Measurements from ENCODE around the gene RPLP2.
A peak's percentile ranks its signal among the peaks of the same experiment; 100 is the strongest.

RPLP2 gene

DNA sequence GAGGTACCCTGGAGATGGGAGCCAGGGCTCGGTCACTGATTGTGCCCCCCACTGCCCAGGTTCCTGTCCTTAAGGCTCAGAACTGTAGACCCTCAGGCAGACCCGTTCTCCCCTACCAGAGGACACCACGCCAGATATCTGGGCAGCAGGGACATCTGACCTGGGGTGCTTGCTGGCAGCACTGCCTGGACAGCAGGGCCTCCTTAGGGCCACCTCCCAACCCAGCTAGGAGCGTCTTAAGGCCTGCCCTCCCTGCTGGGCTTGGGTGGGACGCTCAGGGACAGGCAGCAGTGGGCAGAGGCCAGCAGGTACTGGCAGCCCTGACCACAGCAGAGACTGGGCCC, 29.5 kb downstream of the RPLP2 start:
- DNase-seq, result no peak

DNA sequence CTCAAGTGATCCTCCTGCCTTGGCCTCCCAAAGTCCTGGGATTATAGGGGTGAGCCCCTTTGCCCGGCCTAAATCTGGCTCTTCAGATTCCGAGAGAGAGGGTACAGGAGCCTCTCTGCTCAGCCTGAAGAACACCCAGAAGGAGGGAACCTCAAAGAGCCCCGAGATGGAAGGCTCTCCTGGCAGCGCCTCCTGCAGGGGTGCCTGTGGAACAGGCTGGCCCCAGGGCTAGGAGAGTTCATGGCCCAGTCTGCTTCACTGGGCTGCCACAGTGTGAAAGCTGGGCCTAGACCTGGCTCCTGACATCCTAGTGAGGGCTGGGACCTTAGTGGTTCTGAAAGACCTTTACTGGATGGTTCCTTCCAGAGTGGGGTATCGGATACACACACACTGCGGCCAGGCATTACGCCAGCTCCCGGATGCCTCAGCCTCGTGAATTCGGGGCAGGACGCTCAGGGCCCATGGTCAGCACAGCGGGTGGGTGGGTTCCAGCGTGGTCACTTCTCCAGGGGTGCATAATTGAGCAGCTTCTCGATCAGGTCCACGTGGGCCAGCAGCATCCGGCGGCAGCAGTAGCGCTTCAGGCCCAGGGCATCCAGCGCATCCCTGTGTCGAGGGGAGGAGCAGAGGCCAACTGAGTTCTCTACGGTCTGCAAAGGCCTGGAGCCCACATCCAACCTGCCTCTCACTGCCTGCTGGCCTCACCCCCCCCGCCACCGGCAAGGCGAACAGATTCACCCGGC, 30.3 kb downstream of the RPLP2 start:
- DNase-seq, result no peak

DNA sequence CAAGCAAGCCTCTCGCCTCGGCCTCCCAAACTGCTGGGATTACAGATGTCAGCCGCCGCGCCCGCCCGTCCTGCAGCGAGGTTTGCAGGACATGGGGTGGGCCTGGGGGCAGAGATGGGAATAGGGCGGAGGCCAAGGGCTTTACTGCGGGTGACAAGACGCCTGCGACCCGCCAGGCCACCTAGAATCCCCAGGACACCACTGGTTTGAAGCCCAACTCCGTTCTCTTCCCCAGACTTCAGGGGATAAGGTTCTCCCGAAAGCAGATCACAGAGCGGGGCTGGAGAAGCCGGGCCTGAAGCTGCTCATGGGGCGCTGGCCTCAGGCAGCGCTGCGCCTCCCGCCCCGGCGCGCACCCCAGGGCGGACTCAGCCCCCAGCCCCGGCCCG, 32.2 kb downstream of the RPLP2 start:
- no peak for DNase-seq

DNA sequence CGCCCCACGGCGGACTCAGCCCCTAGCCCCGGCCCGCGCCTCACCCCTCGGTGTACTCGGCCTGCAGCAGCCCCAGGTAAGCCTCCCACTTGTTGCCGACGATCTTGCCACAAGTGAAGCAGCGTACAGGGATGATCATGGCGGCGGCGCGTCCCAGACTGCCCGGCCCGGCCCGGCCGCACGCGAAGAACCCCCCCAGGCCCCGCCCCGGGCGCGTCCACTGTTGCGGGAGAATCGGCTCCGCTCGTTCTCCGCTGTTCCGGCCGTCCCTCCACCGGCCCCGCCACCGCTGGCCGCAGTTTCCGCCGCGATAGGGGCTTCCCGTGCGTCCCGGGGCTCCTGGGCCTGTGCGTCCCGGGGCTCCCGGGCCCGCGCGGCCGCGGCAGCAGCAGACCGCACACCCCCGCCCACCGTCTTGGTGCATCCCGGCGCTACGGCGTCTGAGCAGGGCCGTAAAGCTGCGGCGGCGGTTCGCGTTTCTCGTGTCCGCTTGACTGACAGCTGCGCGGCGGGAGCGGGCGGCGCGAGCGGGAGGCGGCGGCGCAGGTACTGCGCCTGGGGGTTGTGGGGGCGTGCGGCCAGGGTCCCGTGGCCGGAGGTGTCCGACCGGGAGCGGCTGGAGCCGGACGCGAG, 32.7 kb downstream of the RPLP2 start, which contains the start of the genes POLR2L and TSPAN4:
Gene POLR2L, minus strand, starts transcription at position 160 of the 633 bp plus-strand sequence. Its CDS starts 21 bp downstream, at position 139.
Gene TSPAN4, plus strand, starts transcription at position 483 of the 633 bp plus-strand sequence. CDS start 7,453 bp downstream, outside the sequence.
- DNase-seq, result peak; percentile 80 to 87 (median 84)

DNA sequence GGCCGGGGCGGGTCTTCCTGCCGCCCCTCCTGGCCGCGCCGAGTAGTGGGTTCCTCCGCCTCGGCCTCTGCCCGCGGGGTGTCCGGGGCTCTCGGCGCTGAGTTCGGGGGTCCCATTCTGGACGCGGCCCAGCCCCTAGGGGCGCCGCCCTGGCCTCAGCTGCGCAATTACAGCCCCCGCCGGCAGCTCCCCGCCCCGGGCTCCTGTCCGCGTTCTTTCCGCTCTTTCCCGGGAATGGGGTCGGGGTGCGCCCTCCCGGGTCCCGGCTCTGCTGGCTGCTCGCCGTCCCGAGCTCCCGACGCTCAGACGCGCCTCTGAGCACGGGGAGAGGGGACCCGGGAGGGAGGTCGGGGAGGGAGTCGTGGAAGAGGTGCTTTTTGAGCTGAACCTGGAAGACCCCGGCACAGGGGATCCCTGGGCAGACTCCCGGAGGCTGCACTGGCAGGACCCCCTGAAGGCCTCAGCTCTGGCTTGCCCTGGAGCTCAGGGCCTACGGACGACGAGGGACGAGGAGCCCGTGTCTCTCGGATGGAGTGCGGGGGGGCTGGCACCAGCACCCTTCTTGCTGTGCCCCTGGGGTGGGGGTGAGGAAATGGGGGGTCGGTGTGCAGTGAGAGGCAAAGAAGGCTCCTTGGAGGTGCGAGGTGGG, 33.4 kb downstream of the RPLP2 start:
- no peak for DNase-seq

DNA sequence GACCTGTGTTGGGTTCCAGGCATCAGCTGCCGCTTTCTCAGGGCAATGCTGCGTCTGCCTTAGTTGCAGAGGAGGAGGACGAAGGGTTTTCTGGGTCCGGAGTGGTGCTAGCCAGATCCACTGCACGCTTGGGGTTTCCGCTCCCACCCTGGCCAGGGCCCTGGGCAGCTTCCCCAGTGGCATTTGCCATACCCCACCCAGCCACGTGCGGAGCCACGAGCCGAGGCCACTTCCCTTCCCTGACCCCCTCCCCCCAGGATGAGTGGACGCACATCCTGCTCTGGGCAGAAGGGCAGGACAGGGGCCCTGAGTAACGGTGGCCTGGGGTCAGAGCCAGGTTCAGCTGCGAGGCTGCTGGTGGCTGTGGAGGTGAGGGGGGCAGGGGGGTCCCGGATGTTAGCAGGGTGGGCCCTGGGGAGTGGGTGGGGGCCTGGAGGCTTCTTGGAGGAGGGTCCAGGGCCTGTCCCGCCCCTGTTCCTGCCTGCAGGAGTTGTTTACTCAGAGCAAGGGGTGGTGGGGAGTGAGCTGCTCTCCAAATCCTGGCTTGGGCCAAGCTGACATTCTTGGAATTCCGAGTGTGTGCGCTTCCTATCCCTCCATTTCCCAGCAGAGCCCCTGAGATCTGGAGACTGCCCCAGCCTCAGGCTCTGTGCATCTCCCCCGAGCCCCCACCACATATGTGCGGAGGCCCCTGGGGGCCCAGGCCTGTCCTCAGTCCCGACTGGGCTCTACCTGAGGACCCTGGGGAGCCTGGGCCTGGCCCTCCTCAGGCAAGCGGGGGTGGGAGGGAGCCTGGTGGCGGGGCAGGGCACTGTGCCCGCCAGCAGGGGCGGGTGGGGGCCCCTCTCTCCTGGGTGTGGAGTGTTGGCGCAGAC, 34.3 kb downstream of the RPLP2 start:
- no peak for DNase-seq

DNA sequence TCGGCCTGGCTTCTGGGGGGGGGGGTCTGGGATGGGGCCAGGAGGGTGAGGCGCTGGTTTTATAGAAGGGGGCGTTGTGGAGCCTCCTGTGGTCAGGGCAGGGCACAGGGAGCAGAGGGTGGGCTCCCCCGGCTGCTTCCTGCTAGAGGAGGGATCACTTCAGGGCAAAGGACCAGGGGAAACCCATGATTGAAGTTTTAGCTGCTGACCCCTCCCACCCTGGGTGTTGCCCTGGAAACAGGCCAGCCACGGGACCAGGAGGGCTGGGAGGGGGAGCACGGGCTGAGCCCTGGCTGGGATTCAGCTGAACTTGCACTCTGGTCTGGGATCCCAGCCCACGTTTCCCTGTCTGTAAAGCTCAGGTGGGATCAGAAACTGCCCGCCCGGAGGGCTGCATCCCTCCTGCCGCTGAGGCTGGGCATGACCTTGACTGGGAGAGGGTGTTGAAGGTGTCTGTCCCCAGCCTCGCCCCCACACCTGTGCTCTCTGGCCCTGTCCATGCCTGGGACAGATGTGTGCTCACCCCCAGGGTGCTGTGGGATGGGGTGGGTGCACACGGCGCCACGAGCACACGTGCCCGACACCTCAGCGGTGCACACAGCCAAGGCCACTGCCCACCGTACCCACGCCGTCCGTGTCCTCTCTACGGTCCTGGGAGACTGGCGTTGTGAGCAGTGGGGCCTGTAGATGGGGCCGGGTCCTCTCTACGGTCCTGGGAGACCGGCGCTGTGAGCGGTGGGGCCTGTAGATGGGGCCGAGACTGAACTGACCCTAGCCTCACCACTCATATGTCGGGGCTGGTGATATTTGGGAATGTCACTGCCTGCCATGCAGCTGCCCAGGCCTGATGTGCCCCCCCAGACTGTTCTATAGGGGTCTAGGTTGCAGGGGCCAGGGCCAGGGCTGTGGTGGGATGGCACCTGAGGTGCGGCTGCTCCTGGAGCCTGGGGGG, 35.2 kb downstream of the RPLP2 start:
- no peak for DNase-seq

DNA sequence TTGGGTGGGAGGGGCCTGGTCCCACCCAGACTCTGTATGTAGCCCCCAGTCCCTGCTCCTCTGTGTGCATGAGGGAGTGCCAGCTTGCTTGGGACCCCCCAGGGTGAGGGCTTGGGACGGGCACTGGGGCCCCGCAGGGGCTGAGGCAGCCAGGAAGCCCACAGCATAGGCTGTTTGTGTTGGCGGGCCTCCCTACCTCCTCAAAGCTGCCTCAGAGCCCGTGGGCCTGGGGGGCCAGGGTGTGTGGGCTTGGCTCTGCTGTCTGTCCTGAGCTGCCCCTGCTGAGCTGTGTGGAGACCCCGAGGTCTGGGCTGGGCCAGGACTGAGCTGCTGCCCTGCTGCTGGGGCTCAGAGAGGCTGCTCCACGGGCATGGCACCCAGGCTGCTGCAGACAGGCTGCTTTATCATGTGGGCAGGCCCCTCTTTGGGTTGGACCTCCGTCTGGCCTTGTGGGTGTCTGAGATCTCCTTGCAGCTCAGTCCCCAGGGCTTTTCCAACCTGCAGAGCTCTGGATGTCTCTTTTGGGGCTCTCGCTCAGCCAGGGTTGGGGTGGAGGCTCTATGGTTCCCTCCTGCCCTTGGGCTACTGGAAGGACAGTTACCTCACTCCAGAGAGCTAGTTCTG, 36.2 kb downstream of the RPLP2 start:
- no peak for DNase-seq

DNA sequence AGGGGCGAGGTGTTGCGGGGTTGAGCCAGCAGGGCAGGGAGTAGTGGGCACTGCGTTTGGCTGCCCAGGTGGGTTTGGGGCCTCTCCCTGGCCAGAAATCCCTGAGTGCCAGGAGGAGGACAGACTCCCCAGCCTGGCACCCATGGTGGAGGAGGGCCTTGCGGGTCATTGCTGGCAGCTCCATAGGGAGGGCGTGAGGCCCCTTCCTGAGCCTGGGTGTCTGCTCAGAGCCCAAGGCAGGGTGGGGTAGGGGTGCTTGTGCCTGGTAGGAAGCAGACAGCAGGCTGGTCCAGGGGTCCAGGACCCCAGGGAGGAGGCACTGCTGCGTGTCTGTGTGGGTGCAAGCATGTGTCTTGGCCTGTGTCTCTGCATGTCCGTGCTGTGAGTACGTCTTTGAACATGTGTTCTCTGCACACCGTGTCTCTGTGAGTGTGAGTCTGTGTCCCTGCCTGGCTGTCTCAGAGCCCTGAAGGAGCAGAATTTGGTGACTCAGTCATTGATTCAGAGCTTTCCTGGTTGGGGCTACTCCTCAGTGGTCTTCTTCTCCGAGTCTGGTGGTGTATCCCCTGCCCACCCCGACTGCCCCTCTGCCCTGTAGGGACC, 36.8 kb downstream of the RPLP2 start:
- no peak for DNase-seq

DNA sequence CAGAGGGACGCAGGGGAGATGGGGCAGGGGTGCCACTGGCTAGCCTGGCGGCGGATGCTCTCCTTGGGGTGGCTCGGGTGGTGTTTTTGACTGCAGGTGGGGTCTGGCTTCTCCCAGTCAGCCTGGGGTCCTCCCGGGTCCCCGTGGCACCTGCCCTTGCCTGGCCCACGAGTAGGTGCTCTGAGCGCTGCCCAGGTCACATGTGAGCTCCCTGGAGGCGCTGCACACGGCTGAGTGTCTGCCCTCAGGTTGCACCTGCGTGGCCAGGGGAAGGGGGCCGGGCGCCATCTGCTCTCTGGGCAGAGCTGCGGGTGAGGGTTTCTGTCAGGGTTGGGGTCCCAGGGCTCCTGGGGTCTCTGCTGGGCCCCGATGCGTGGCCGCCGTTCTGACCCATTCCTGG, 38.1 kb downstream of the RPLP2 start:
- DNase-seq, result no peak

DNA sequence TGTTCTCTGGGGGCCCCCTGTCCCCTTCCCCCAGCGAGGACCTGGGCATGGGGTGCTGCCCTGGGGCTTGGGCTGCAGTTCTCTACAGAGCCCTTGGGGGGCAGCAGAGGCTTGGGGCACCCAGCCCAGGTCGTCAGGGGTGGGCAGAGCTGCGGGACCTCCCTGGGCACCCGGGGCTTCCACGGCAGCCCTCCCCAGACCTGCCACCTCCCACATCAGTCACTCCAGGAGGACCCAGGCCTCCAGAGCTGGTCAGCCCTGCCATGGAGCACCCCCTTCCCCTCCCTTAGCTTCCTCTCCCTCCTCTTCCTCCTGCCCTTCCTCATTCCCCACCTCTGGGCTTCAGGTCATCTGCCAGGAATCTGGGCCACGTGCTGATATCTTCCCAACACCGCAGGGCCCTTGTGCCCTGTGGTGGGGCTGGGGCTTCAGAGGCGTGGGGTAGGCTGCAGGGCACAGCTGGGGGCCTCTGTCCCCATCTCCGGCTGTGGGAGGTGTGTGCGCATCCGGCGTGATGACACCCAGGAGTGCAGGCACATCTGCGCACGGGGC, 38.7 kb downstream of the RPLP2 start:
- peak; percentile 19 to 55 (median 40) for DNase-seq

DNA sequence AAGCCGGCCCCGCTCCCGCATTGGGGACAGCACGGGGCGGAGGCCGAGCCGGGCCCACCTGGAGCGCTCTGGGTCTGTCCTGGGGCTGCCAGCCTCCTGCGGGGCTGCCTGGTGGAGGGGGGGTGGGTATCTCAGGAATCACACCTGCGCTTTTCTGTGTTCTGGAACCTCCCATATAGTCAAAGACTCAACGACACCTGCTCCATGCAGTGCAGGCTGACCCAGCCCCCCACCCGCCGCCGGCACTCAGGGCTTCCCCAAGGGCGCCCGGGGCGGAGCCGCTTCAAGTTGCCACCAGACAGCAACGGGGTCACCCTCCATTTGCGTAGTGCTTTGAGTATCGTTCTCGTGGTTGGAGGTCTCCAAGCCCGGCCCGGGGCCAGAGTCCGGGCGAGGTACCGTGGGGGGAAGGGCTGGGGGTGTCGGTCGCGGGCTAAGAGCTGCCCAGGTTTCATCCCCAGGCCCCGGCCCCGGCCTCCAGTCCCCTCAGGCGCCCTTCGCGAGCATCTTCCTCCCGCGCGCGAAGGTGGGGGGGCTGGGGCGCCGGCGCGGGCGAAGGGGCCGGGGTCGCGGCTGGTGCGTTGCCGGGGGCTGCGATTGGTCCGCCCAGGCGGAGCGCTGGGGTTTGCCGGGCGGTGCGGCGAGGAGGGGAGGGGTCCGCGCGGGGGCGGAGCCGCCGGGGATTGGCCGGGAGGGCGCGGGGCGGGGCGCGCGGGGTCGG, 39.5 kb downstream of the RPLP2 start:
- DNase-seq, result peak in 1 of 4 experiments; percentile 22

DNA sequence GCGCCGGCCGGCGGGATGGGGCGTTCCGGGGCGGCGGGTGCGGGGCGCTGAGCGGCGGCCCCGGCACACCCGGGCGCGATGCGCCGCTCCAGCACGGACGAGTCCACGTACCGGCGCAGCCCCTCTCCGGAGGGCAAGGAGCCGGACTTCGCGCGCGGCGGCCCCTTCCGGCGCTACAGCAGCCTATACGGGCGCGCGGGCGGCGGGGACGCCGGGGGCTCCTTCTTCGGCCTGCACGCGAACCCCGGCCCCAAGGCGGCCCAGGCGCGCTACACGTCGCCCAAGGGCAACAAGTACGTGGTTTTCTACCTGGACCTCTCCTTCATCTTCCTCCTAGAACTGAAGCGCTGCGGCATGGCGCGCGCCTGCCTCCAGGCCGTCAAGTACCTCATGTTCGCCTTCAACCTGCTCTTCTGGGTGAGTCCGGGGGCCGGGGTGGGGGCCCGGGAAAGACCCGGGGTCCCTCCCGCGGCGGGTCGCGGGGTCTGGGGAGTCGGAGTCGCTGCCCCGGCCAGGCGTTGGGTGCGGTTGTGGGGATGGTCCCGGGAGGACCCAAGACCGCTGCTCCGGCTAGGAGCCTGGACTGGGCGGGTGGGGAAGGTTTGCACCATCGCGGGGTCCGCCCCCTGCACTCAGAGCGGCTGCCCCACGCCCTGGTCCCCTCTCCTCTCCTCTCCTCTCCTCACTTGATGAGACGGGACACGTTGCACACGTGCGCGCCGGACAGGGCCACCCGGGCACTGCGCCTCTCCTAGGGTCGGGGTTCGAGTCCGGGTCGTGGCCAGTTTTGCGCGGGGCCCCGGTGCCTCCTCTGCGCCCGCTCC, 40.4 kb downstream of the RPLP2 start:
- DNase-seq, result no peak

DNA sequence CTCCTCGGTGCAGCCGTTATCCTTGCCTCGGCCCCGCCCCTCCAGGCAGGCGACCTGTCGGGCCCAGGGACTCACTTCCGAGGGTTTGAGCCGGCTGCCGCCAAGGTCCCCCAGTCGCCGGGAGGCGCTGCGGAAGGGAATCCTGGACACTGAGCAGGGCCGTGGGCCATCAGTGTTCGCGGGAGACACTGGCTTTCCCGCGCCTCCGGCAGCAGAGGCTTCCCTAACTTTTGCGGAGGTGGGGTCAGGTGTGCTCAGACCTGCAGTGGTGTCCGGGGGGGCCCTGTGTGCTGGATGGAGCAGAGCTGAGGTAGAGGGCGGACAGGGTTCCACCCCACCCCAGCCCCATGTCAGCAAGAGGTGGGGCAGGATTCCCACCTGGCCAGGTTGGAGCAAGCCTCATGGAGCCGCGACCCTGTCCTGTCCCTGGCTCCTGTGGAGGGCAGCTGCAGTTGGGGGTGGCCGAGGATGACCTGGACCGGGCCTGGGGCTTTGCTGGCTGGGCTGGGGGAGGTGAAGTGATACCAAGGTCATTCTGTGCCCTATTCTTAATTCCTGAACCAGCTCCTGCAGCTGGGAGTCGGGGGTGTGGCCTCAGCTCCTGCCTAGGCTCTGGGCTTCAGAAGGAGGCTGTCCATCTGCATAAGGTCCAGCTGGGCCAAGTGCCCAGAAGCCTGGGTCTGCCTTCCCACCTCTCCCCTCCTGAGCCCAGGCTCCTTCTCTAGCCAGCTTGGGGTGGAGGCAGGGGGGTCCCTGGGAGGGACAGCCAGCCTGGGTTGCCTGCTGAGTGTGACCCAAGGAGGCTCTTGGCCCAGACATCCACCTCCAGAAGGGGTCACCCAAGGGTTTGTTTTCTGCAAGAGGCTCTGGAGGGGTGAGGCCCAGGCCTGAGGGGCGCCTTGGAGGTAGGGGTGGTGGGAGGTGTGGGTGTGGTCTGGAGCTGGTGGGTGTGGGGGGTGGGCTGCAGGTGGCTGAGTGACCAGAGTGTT, 41.3 kb downstream of the RPLP2 start:
- no peak for DNase-seq

DNA sequence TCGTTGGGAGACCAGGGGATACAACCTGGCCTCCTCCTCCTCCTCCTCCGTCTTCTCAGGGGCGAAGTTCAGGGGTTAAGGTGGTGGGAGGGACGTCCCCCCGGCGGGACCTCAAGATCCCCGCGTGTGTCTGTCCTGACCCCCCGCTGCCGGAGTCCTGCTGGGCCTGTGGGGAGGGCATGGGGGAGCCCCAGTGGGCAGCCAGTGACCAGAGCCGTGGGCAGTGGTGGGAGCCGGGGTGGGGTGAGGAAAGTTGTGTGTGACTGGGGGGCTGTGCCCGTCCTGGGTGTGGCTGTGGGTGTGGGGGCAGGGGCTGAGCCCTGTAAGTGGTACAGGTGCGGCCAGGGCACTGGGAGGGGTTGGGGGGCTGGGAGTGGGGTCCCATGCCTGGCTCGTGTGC, 43.0 kb downstream of the RPLP2 start:
- DNase-seq, result no peak

DNA sequence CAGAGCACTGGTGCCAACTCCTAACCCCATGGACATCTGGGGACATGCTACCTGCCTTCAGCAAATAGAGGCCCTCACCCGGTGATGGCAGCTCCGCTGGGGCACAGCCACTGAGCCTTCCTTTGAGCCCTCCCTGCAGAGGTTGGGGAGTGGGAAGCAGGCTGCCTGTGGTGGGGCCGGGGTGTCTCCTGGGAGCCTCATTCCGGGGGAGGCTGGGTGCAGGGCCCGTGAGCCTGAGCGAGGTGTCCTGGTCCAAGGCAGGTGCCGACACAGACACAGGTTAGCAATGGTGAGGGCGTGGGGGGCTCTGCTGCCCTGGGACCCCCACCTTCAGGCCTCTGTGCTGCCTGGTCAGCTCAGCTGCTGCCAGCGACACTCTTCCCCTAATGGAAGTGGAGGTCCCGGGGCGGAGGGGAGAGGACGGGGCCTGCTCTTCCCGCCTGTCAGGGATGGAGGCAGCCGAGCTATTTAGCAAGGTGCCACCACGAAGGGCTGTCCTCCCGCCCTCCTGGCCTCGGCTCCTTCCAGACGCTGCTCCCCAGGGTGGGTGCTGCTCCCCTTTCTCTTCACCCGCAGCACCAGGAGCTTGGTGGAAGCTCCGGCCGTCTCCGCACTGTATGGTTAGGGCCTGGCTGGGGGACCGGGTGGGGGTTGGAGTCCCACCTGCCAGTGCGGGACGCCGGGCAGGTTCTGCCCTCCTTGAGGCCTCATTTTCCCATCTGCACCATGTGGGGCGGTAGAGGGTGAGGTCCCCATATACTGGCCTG, 44.1 kb downstream of the RPLP2 start:
- DNase-seq, result no peak

Data from activated naive CD4-positive, alpha-beta T cell (primary cell).